Measurements from ENCODE around the gene ATP8B4.
"Not testable (repeated sequence)": the region's sequence is repeated elsewhere in the genome, so short reads cannot be mapped to it uniquely, and the experiment has no call there.

DNA sequence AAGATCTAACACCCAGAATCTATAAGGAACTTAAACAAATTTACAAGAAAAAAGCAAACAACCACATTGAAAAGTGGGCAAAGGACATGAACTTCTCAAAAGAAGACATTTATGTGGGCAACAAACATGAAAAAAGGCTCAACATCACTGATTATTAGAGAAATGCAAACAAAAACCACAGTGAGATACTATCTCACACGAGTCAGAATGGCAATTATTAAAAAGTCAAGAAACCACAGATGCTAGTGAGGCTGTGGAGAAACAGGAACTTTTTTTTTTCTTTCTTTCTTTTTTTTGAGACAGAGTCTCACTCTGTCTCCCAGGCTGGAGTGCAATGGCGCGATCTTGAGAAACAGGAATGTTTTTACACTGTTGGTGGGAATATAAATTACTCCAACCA, 29.6 kb downstream of the ATP8B4 start:
- TF ChIP-seq, protein P1, sequence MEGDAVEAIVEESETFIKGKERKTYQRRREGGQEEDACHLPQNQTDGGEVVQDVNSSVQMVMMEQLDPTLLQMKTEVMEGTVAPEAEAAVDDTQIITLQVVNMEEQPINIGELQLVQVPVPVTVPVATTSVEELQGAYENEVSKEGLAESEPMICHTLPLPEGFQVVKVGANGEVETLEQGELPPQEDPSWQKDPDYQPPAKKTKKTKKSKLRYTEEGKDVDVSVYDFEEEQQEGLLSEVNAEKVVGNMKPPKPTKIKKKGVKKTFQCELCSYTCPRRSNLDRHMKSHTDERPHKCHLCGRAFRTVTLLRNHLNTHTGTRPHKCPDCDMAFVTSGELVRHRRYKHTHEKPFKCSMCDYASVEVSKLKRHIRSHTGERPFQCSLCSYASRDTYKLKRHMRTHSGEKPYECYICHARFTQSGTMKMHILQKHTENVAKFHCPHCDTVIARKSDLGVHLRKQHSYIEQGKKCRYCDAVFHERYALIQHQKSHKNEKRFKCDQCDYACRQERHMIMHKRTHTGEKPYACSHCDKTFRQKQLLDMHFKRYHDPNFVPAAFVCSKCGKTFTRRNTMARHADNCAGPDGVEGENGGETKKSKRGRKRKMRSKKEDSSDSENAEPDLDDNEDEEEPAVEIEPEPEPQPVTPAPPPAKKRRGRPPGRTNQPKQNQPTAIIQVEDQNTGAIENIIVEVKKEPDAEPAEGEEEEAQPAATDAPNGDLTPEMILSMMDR (conservative IDR thresholded peaks at IDR 0.05; ENCODE audit: low read depth, low read length), result not testable (repeated sequence)
- not testable (repeated sequence) for TF ChIP-seq EZH2 (IDR thresholded peaks at IDR 0.05; ENCODE audit: low read length, unreplicated experiment)

All from PC-3 (cell line).